IPS DF 4.7 (cell line): ENCODE results near the gene PTK7.

ENCODE experiments used
- DNase-seq: peaks from one replicate; pipeline ENCODE4 v3.0.0-alpha.2; 2013; ENCODE audit warnings: low spot score; ENCODE audit errors: extremely low read depth

Gene PTK7

GRCh38 chr6:43204271-43205105, 128.4 kb downstream of the PTK7 start:
- no peak for DNase-seq

- no peak for DNase-seq
Measured at GRCh38 chr6:43205849-43206248, 129.7 kb downstream of the PTK7 start.

GRCh38 chr6:43207286-43207685, 131.2 kb downstream of the PTK7 start:
- DNase-seq: no peak
